Right atrium auricular region (tissue), 2 donors: ENCODE measurements around the gene UTP15. TPM values are rescaled to one million over a fixed set of nuclear protein-coding genes. Genes with fewer than 3 reads are reported as not detected.

Experiments
- DNase-seq: peaks from one replicate; pipeline ENCODE4 v3.0.0-alpha.2; 2019; ENCODE audit warnings: low spot score
- H3K27ac ChIP-seq, 2 donors: fragments of 200-600 bp; sonication (generic); 1 replicate in 1 of 2; 2 replicates in 1 of 2; pipeline ENCODE4 v1.5.1; 2016 to 2019
- H3K27me3 ChIP-seq, 2 donors: fragments of 200-600 bp; sonication (generic); one replicate each; pipeline versions ENCODE4 v1.5.1 to v1.6.0; 2017 to 2019
- H3K36me3 ChIP-seq: fragments of 200-600 bp; sonication (generic); one replicate; pipeline ENCODE4 v1.5.1; 2016
- H3K4me1 ChIP-seq, 2 donors: fragments of 200-600 bp; sonication (generic); one replicate each; pipeline versions ENCODE4 v1.5.1 to v1.6.0; 2017 to 2019
- H3K4me3 ChIP-seq, 2 donors: fragments of 200-600 bp; sonication (generic); 1 replicate in 1 of 2; 2 replicates in 1 of 2; pipeline ENCODE4 v1.5.1; 2017 to 2019; ENCODE audit warnings: mild to moderate bottlenecking in 1 of 2, moderate library complexity in 1 of 2
- H3K9me3 ChIP-seq, 2 donors: fragments of 200-600 bp; sonication (generic); one replicate each; pipeline ENCODE4 v1.5.1; 2019
- CTCF ChIP-seq, 2 donors: fragments of 200-600 bp; sonication (generic); IDR thresholded peaks; one replicate each; pipeline ENCODE4 v1.5.1; 2019; ENCODE audit warnings: antibody characterized with exemption in 2 of 2
- total RNA-seq, 2 donors: library from RNA; depleted of rRNA; stranded (reverse); fragments of >200 nt; gene quantifications; one replicate each; pipeline ENCODE4 v1.1.0, GENCODE V29; 2016

The UTP15 gene
- total RNA-seq, 2 donors from 2014 or later: 6.6 to 8.7 TPM

GRCh38 chr5:73550016-73550415 lies 15.5 kb upstream of the UTP15 start:
- Histone ChIP-seq H3K9me3 (no peaks in the 10 kb centered on the region), H3K27ac (no peak overlapping the region), H3K36me3 (peaks cover 30% of the 10 kb centered on the region), H3K4me1 (no peaks in the 10 kb centered on the region), H3K4me3 (no peak overlapping the region), H3K27me3 (no peaks in the 10 kb centered on the region)
- DNase-seq: no peak
- no peak for TF ChIP-seq CTCF (IDR thresholded peaks at IDR 0.05)

GRCh38 chr5:73552642-73553041 lies 12.9 kb upstream of the UTP15 start:
- Histone ChIP-seq H3K27me3 (no peaks in the 10 kb centered on the region), H3K27ac (no peak overlapping the region), H3K4me1 (no peaks in the 10 kb centered on the region), H3K36me3 (peaks cover 50% of the 10 kb centered on the region), H3K9me3 (no peaks in the 10 kb centered on the region), H3K4me3 (no peak overlapping the region)
- no peak for TF ChIP-seq CTCF (IDR thresholded peaks at IDR 0.05)
- DNase-seq: no peak

GRCh38 chr5:73558950-73559349 lies 6.6 kb upstream of the UTP15 start:
- Histone ChIP-seq H3K27ac (no peak overlapping the region), H3K4me1 (peaks cover 0 to 11% of the 10 kb centered on the region in 2 donors), H3K9me3 (no peaks in the 10 kb centered on the region), H3K4me3 (no peak overlapping the region), H3K36me3 (peaks cover 63% of the 10 kb centered on the region), H3K27me3 (no peaks in the 10 kb centered on the region)
- no peak for TF ChIP-seq CTCF (IDR thresholded peaks at IDR 0.05)
- DNase-seq: no peak

- Histone ChIP-seq H3K27ac (peak overlapping the region; percentile 94 to 95), H3K4me3 (peak overlapping the region; percentile 60 to 81), H3K4me1 (peaks cover 0 to 31% of the 10 kb centered on the region in 2 donors), H3K36me3 (peaks cover 24% of the 10 kb centered on the region), H3K9me3 (no peaks in the 10 kb centered on the region), H3K27me3 (no peaks in the 10 kb centered on the region)
- no peak for TF ChIP-seq CTCF (IDR thresholded peaks at IDR 0.05)
- no peak for DNase-seq
Measured at GRCh38 chr5:73564018-73564417, 1.5 kb upstream of the UTP15 start.

GRCh38 chr5:73564675-73565074 lies 868 bp upstream of the UTP15 start:
- Histone ChIP-seq H3K27me3 (no peaks in the 10 kb centered on the region), H3K4me1 (peaks cover 0 to 31% of the 10 kb centered on the region in 2 donors), H3K36me3 (peaks cover 19% of the 10 kb centered on the region), H3K4me3 (peak overlapping the region; percentile 60 to 81), H3K27ac (peak overlapping the region; percentile 94 to 95), H3K9me3 (no peaks in the 10 kb centered on the region)
- no peak for TF ChIP-seq CTCF (IDR thresholded peaks at IDR 0.05)
- no peak for DNase-seq

- Histone ChIP-seq H3K27me3 (no peaks in the 10 kb centered on the region), H3K9me3 (no peaks in the 10 kb centered on the region), H3K36me3 (peaks cover 7% of the 10 kb centered on the region), H3K4me1 (peaks cover 0 to 31% of the 10 kb centered on the region in 2 donors), H3K4me3 (peak overlapping the region; percentile 60 to 81), H3K27ac (peak overlapping the region; percentile 94 to 95)
- TF ChIP-seq CTCF (IDR thresholded peaks at IDR 0.05): no peak
- DNase-seq: no peak
Measured at GRCh38 chr5:73565969-73566547, 515 bp downstream of the UTP15 start.
